Type B pancreatic cell (in vitro differentiated cells): ENCODE data around the gene DNA2. TPM values are rescaled to one million over a fixed set of nuclear protein-coding genes. Genes with fewer than 3 reads are reported as not detected.

Source experiments
- DNase-seq: peaks from one replicate; pipeline ENCODE4 v3.0.0; 2021; ENCODE audit warnings: mixed read lengths; ENCODE audit not compliant: unreplicated experiment; ENCODE audit errors: extremely low spot score
- H3K27ac Mint-ChIP-seq: 2 replicates; pipeline ENCODE4 v1.8.0; 2021; ENCODE audit warnings: mild to moderate bottlenecking, mixed read lengths
- H3K27me3 Mint-ChIP-seq: 2 replicates; pipeline ENCODE4 v1.8.0; 2021; ENCODE audit warnings: mixed read lengths
- H3K36me3 Mint-ChIP-seq: 2 replicates; pipeline ENCODE4 v1.8.0; 2021; ENCODE audit warnings: mixed read lengths
- H3K4me1 Mint-ChIP-seq: one replicate; pipeline ENCODE4 v1.8.0; 2021; ENCODE audit warnings: mixed read lengths; ENCODE audit not compliant: unreplicated experiment
- H3K4me3 Mint-ChIP-seq: 2 replicates; pipeline ENCODE4 v1.8.0; 2021; ENCODE audit warnings: mild to moderate bottlenecking, mixed read lengths
- H3K9me3 Mint-ChIP-seq: 2 replicates; pipeline ENCODE4 v1.8.0; 2021; ENCODE audit warnings: mixed read lengths
- CTCF ChIP-seq: fragments of 200-600 bp; sonication (generic); conservative IDR thresholded peaks from 2 replicates; pipeline ENCODE4 v1.5.0; 2021; ENCODE audit warnings: antibody characterized with exemption, mild to moderate bottlenecking
- total RNA-seq: library from RNA; stranded (reverse); gene quantifications from 2 replicates; pipeline ENCODE4 v1.2.1, GENCODE V29; 2021; ENCODE audit warnings: low replicate concordance

DNA2 gene
- total RNA-seq, 1 donor from 2014 or later = 27.6 TPM

DNA sequence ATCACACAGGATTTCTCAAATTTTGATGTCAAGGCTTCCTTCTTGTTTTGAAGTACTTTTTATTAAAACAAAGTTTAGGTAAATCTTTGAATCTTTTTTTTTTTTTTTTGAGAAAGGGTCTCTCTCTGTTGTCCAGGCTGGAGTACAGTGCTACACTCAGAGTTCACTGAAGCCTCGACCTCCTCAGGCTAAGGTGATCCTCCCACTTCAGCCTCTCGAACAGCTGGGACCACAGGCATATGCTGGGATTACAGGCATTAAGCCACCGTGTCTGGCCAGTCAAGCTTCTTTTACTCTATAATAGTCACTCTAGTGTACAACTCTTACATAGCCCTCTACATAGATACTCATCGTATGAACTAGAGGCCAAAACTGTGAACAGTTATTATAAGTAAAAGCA lies 68.1 kb downstream of the DNA2 start:
- H3K27ac Mint-ChIP-seq = no peak overlapping the region
- no peaks in the 10 kb centered on the region for H3K9me3 Mint-ChIP-seq
- no peak overlapping the region for H3K4me3 Mint-ChIP-seq
- peaks cover 13% of the 10 kb centered on the region for H3K36me3 Mint-ChIP-seq
- no peak for TF ChIP-seq CTCF
- peaks cover 16% of the 10 kb centered on the region for H3K4me1 Mint-ChIP-seq
- DNase-seq = no peak
- H3K27me3 Mint-ChIP-seq = no peaks in the 10 kb centered on the region

- Mint-ChIP-seq H3K36me3 (peaks cover 13% of the 10 kb centered on the region), H3K27ac (no peak overlapping the region), H3K4me3 (no peak overlapping the region), H3K4me1 (peaks cover 16% of the 10 kb centered on the region), H3K27me3 (no peaks in the 10 kb centered on the region), H3K9me3 (no peaks in the 10 kb centered on the region)
- DNase-seq = no peak
- no peak for TF ChIP-seq CTCF
Measured at GRCh38 chr10:68402276-68402675, 69.5 kb downstream of the DNA2 start.

DNA sequence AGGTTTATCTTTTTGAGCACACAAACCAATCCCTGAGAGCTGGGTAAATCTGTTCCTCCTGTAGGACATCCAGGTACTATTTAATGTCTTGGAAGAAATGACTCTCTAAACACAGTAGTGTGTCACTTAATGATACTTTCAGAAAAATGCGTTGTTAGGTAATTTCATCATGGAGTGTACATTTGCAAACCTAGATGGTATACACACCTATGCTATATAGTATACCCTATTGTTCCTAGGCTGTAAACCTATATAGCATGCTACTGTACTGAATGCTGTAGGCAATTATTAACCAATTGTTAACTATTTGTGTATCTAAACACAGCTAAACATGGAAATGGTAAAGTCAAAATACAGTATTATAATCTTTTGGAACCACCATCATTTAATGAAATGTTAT lies 74.8 kb downstream of the DNA2 start:
- no peak overlapping the region for H3K4me3 Mint-ChIP-seq
- DNase-seq = no peak
- H3K27me3 Mint-ChIP-seq = no peaks in the 10 kb centered on the region
- H3K36me3 Mint-ChIP-seq = peaks cover 28% of the 10 kb centered on the region
- H3K4me1 Mint-ChIP-seq = no peaks in the 10 kb centered on the region
- H3K9me3 Mint-ChIP-seq = no peaks in the 10 kb centered on the region
- no peak overlapping the region for H3K27ac Mint-ChIP-seq
- no peak for TF ChIP-seq CTCF

GRCh38 chr10:68385740-68386139 lies 86.0 kb downstream of the DNA2 start:
- H3K27me3 Mint-ChIP-seq = no peaks in the 10 kb centered on the region

DNA sequence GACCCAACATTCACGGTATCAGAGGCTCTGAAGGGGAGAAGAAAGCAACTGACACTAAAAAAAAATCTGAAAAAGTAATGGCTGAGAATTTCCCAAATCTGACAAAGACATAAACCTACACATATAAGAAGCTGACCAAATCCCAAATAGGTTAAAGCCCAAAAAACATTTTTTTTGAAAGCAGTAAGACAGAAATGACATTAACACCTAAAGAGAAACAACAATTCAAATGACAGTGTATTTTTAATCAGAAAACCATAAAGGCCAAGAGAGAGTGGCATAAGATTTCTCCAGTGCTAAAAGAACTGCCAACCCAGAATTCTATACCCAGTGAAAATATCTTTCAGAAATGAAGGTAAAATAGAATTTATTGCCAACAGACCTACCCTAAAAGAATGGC lies 100.2 kb downstream of the DNA2 start:
- TF ChIP-seq CTCF = no peak
- Mint-ChIP-seq H3K27ac (no peak overlapping the region), H3K4me3 (no peak overlapping the region), H3K36me3 (peaks cover 37% of the 10 kb centered on the region), H3K9me3 (no peaks in the 10 kb centered on the region), H3K27me3 (no peaks in the 10 kb centered on the region), H3K4me1 (no peaks in the 10 kb centered on the region)
- no peak for DNase-seq

More at GRCh38 chr10:68385740-68386139, 86.0 kb downstream of the DNA2 start:
- H3K4me1 Mint-ChIP-seq = no peaks in the 10 kb centered on the region
- no peak overlapping the region for H3K4me3 Mint-ChIP-seq
- peaks cover 15% of the 10 kb centered on the region for H3K36me3 Mint-ChIP-seq
- no peaks in the 10 kb centered on the region for H3K9me3 Mint-ChIP-seq
- no peak overlapping the region for H3K27ac Mint-ChIP-seq
- TF ChIP-seq CTCF = no peak
- no peak for DNase-seq

GRCh38 chr10:68367121-68367520 lies 104.7 kb downstream of the DNA2 start:
- TF ChIP-seq CTCF = no peak
- H3K36me3 Mint-ChIP-seq = peaks cover 15% of the 10 kb centered on the region
- H3K27ac Mint-ChIP-seq = no peak overlapping the region
- DNase-seq = no peak
- no peaks in the 10 kb centered on the region for H3K9me3 Mint-ChIP-seq
- no peaks in the 10 kb centered on the region for H3K27me3 Mint-ChIP-seq
- no peak overlapping the region for H3K4me3 Mint-ChIP-seq
- no peaks in the 10 kb centered on the region for H3K4me1 Mint-ChIP-seq
